ENCODE data around the gene RRP1B. TPM values are rescaled to one million over a fixed set of nuclear protein-coding genes. Genes with fewer than 3 reads are reported as not detected.
A peak's percentile ranks its signal among the peaks of the same experiment; 100 is the strongest.

The RRP1B gene
- total and polyA plus RNA-seq, 2 donors (not counting 1 experiment from before 2014, with no cell fraction given) = 6.0 to 22.4 TPM

DNA sequence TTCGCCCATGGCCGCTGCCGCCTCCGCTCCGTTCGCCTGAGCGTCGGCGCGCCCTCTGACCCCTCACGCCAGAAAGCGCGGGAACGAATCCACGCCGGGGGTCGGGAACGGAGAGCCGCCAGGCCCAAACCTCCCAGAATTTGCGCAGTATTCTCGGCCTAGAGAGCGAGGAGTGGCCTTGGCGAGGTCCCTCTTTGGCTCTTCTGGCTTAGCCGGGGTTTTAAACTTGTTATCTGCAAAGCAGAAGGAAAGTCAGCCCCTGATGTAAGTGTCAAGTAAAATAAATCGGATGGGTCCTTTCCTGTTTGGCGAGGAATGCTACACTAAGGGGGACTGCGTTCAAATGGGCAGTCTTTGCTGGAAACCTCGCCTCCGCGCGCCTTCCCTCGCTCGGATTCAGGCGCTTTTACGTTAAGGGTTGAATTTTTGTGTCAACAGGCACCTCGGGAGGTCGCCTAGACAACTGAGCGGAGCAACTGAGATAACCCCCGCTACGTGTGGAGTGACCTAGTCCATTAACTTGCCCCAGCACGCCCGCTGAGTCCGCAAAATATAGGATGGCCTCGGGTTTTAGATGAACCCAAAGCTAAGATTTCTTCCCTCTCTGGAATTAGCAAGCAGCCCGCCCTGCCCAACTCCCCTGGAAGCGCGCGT is 1.1 kb upstream of the RRP1B start:
- H3K27ac ChIP-seq (ENCODE audit: low read length in 2 of 2) = no peak overlapping the region
- ATAC-seq (ENCODE audit: low read depth) (no peak), DNase-seq (no peak)
- Mint-ChIP-seq H3K9me3 (ENCODE audit: insufficient read depth) (no peaks in the 10 kb centered on the region), H3K27ac (peak overlapping the region; percentile 32), H3K4me1 (peaks cover 33% of the 10 kb centered on the region), H3K27me3 (no peaks in the 10 kb centered on the region), H3K4me3 (no peak overlapping the region)
- 95% methylated on average over 40 of the region's 48 CpGs for WGBS (ENCODE audit: insufficient coverage)
- no peaks in the 10 kb centered on the region for H3K27me3 ChIP-seq (replicated peaks in 1 of 4; ENCODE audit: control extremely low read depth in 1 of 4, control insufficient read depth in 3 of 4, insufficient read depth in 4 of 4, low read length in 3 of 4)
- TF ChIP-seq, protein P1, sequence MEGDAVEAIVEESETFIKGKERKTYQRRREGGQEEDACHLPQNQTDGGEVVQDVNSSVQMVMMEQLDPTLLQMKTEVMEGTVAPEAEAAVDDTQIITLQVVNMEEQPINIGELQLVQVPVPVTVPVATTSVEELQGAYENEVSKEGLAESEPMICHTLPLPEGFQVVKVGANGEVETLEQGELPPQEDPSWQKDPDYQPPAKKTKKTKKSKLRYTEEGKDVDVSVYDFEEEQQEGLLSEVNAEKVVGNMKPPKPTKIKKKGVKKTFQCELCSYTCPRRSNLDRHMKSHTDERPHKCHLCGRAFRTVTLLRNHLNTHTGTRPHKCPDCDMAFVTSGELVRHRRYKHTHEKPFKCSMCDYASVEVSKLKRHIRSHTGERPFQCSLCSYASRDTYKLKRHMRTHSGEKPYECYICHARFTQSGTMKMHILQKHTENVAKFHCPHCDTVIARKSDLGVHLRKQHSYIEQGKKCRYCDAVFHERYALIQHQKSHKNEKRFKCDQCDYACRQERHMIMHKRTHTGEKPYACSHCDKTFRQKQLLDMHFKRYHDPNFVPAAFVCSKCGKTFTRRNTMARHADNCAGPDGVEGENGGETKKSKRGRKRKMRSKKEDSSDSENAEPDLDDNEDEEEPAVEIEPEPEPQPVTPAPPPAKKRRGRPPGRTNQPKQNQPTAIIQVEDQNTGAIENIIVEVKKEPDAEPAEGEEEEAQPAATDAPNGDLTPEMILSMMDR (IDR thresholded peaks at IDR 0.05) = no peak
- TF ChIP-seq EZH2 (IDR thresholded peaks at IDR 0.05; ENCODE audit: borderline replicate concordance, insufficient read depth, low read depth, low read length, poor library complexity, severe bottlenecking) = no peak
- peaks cover 24% of the 10 kb centered on the region for H3K79me2 ChIP-seq (ENCODE audit: control insufficient read depth, insufficient read depth, low read length)
- peaks cover 0 to 9% of the 10 kb centered on the region in 2 experiments for H3K36me3 ChIP-seq (replicated peaks in 1 of 2; ENCODE audit: control extremely low read depth in 1 of 2, control insufficient read depth in 1 of 2, extremely low read depth in 1 of 2, insufficient read depth in 2 of 2, low read length in 1 of 2)
- intact Hi-C loops (cut with micrococcal nuclease) = no loop called here
- POLR2A ChIA-PET = no interaction called here
- H3K4me3 ChIP-seq (ENCODE audit: control extremely low read depth in 1 of 5, extremely low read depth in 1 of 5, insufficient read depth in 1 of 5, low read depth in 2 of 5, low read length in 4 of 5) = no peak overlapping the region
- H3K9ac ChIP-seq (ENCODE audit: low read length) = no peak overlapping the region
- H2AFZ ChIP-seq (ENCODE audit: insufficient read depth, low read depth, low read length, poor library complexity, severe bottlenecking) = peak overlapping the region; percentile 88
- H3K9me3 ChIP-seq (ENCODE audit: control extremely low read depth in 1 of 3, control insufficient read depth in 2 of 3, insufficient read depth in 1 of 3, low read length in 2 of 3) = no peaks in the 10 kb centered on the region
- peaks cover 28 to 29% of the 10 kb centered on the region in 2 donors for H3K4me1 ChIP-seq (ENCODE audit: control insufficient read depth in 2 of 2, insufficient read depth in 2 of 2, low read length in 2 of 2)
- peaks cover 18% of the 10 kb centered on the region for H4K20me1 ChIP-seq (ENCODE audit: control insufficient read depth, insufficient read depth, low read length, poor library complexity, severe bottlenecking)
- H3K4me2 ChIP-seq (replicated peaks; ENCODE audit: low read depth, low read length, poor library complexity, severe bottlenecking) = peak overlapping the region; percentile 45
- CTCF ChIA-PET = interaction anchor here (1.1 kb wide), 1 partner anchor 13 kb away, joined by 3 read pairs; no protein-coding TSS in a partner anchor

DNA sequence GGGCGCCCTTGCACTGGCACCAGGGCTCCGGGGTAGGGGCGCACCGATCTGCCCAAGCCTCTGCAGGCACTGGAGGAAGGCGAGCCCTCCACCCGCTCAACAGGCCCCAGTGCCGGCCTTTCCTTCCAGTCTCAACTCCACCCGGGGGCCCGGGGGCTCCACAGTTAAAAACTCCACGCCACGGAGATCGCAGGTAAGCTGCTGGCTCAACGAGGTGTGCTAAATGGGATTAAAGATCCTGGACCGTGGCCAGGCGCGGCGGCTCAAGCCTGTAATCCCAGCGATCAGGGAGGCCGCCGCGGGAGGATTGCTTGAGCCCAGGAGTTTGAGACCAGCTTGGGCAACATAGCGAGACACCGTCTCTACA is 608 bp upstream of the RRP1B start:
- H3K27me3 ChIP-seq (replicated peaks in 1 of 4; ENCODE audit: control extremely low read depth in 1 of 4, control insufficient read depth in 3 of 4, insufficient read depth in 4 of 4, low read length in 3 of 4) = no peaks in the 10 kb centered on the region
- peak overlapping the region in 3 of 5 experiments; percentile 72 to 94 (median 94) for H3K4me3 ChIP-seq (ENCODE audit: control extremely low read depth in 1 of 5, extremely low read depth in 1 of 5, insufficient read depth in 1 of 5, low read depth in 2 of 5, low read length in 4 of 5)
- H3K9me3 ChIP-seq (ENCODE audit: control extremely low read depth in 1 of 3, control insufficient read depth in 2 of 3, insufficient read depth in 1 of 3, low read length in 2 of 3) = no peaks in the 10 kb centered on the region
- H2AFZ ChIP-seq (ENCODE audit: insufficient read depth, low read depth, low read length, poor library complexity, severe bottlenecking) = peak overlapping the region; percentile 88
- TF ChIP-seq EZH2 (IDR thresholded peaks at IDR 0.05; ENCODE audit: borderline replicate concordance, insufficient read depth, low read depth, low read length, poor library complexity, severe bottlenecking) = no peak
- TF ChIP-seq, protein P1 (IDR thresholded peaks at IDR 0.05) = no peak
- CTCF ChIA-PET = interaction anchor here (1.1 kb wide), 1 partner anchor 13 kb away, joined by 3 read pairs; no protein-coding TSS in a partner anchor
- H3K9ac ChIP-seq (ENCODE audit: low read length) = peak overlapping the region; percentile 89
- H3K4me1 Mint-ChIP-seq = peaks cover 33% of the 10 kb centered on the region
- peak overlapping the region; percentile 69 to 76 for H3K27ac ChIP-seq (ENCODE audit: low read length in 2 of 2)
- H3K79me2 ChIP-seq (ENCODE audit: control insufficient read depth, insufficient read depth, low read length) = peaks cover 29% of the 10 kb centered on the region
- WGBS (ENCODE audit: insufficient coverage) = 94% methylated on average over 23 of the region's 23 CpGs
- ATAC-seq (ENCODE audit: low read depth) = no peak
- intact Hi-C loops (cut with micrococcal nuclease) = loop anchor here (1.0 kb wide), 2 partner anchors 30 to 779 kb away; partner anchors contain the start of gene WDR4
- H3K4me1 ChIP-seq (ENCODE audit: control insufficient read depth in 2 of 2, insufficient read depth in 2 of 2, low read length in 2 of 2) = peaks cover 28 to 29% of the 10 kb centered on the region in 2 donors
- H3K4me2 ChIP-seq (replicated peaks; ENCODE audit: low read depth, low read length, poor library complexity, severe bottlenecking) = peak overlapping the region; percentile 82
- peak overlapping the region; percentile 95 for H3K4me3 Mint-ChIP-seq
- peaks cover 0 to 10% of the 10 kb centered on the region in 2 experiments for H3K36me3 ChIP-seq (replicated peaks in 1 of 2; ENCODE audit: control extremely low read depth in 1 of 2, control insufficient read depth in 1 of 2, extremely low read depth in 1 of 2, insufficient read depth in 2 of 2, low read length in 1 of 2)
- peaks cover 20% of the 10 kb centered on the region for H4K20me1 ChIP-seq (ENCODE audit: control insufficient read depth, insufficient read depth, low read length, poor library complexity, severe bottlenecking)
- H3K27me3 Mint-ChIP-seq = no peaks in the 10 kb centered on the region
- no peaks in the 10 kb centered on the region for H3K9me3 Mint-ChIP-seq (ENCODE audit: insufficient read depth)
- H3K27ac Mint-ChIP-seq = peak overlapping the region; percentile 94
- POLR2A ChIA-PET = interaction anchor here (1.3 kb wide), 1 partner anchor 61 kb away, joined by 5 read pairs; no protein-coding TSS in a partner anchor
- DNase-seq = no peak

Measured in B cell (primary cell).